ENCODE results near the gene ALAS2.

DNA sequence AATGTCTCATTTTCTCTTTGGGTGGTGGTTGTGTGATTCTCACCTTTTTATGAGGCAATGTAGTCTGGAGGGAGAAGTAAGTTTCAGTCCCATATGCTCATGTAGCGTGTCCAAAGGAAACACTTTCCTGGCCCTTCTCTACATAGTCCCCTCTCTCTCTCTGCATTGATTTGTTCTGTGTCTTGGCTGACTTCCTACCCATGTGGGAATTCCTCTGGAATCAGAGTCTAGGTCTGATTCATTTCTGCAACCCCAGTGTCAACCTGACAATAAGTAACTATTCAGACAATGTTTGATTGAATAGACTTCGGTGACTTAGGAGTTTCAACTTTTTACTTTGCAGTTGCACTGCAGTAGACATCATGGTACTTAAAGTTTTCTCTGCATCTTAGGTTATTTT, 2.7 kb upstream of the ALAS2 start:
- TF ChIP-seq, protein P1, sequence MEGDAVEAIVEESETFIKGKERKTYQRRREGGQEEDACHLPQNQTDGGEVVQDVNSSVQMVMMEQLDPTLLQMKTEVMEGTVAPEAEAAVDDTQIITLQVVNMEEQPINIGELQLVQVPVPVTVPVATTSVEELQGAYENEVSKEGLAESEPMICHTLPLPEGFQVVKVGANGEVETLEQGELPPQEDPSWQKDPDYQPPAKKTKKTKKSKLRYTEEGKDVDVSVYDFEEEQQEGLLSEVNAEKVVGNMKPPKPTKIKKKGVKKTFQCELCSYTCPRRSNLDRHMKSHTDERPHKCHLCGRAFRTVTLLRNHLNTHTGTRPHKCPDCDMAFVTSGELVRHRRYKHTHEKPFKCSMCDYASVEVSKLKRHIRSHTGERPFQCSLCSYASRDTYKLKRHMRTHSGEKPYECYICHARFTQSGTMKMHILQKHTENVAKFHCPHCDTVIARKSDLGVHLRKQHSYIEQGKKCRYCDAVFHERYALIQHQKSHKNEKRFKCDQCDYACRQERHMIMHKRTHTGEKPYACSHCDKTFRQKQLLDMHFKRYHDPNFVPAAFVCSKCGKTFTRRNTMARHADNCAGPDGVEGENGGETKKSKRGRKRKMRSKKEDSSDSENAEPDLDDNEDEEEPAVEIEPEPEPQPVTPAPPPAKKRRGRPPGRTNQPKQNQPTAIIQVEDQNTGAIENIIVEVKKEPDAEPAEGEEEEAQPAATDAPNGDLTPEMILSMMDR (conservative IDR thresholded peaks at IDR 0.05 in 1 of 2, IDR thresholded peaks at IDR 0.05 in 1 of 2; ENCODE audit: low read depth in 1 of 2, low read length in 2 of 2): no peak
- no peak for TF ChIP-seq EZH2 (IDR thresholded peaks at IDR 0.05; ENCODE audit: low read length, missing control alignments)

All from fibroblast of lung (primary cell).